ENCODE data around the gene LY9.
A peak's percentile ranks its signal among the peaks of the same experiment; 100 is the strongest.

The LY9 gene, protein sequence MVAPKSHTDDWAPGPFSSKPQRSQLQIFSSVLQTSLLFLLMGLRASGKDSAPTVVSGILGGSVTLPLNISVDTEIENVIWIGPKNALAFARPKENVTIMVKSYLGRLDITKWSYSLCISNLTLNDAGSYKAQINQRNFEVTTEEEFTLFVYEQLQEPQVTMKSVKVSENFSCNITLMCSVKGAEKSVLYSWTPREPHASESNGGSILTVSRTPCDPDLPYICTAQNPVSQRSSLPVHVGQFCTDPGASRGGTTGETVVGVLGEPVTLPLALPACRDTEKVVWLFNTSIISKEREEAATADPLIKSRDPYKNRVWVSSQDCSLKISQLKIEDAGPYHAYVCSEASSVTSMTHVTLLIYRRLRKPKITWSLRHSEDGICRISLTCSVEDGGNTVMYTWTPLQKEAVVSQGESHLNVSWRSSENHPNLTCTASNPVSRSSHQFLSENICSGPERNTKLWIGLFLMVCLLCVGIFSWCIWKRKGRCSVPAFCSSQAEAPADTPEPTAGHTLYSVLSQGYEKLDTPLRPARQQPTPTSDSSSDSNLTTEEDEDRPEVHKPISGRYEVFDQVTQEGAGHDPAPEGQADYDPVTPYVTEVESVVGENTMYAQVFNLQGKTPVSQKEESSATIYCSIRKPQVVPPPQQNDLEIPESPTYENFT

DNA sequence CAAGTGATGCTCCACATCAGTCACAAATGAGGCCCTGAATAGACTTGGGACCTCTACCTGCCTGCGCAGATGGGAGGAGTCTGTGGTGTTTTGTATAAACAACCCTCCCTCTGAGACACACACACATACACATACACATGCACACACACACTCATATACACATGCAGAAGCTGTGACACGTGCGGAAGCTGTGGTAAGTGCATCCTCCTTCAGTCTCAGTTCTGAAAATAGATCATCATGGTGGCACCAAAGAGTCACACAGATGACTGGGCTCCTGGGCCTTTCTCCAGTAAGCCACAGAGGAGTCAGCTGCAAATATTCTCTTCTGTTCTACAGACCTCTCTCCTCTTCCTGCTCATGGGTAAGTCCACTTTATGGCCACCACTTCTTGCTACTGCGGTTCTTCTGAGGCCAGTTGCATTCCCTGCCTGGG lies at the start of gene LY9:
TSS of gene LY9 (plus strand) at position 224 of the 433 bp plus-strand sequence. CDS start at position 238, 14 bp downstream.
- Histone ChIP-seq H3K4me3 (ENCODE audit: severe bottlenecking) (no peak within 1 kb of the TSS), H3K36me3 (ENCODE audit: low read depth) (no peaks in the 10 kb centered on the region), H3K9me3 (ENCODE audit: severe bottlenecking) (no peaks in the 10 kb centered on the region), H3K27ac (ENCODE audit: poor library complexity, severe bottlenecking) (no peak within 1 kb of the TSS), H3K4me1 (ENCODE audit: insufficient read depth, poor library complexity, severe bottlenecking) (no peaks in the 10 kb centered on the region), H3K27me3 (ENCODE audit: insufficient read depth, poor library complexity, severe bottlenecking) (no peaks in the 10 kb centered on the region)
- no peak for ATAC-seq (ENCODE audit: low read depth)
- DNase-seq (ENCODE audit: low spot score): no peak
- TF ChIP-seq, protein P1, sequence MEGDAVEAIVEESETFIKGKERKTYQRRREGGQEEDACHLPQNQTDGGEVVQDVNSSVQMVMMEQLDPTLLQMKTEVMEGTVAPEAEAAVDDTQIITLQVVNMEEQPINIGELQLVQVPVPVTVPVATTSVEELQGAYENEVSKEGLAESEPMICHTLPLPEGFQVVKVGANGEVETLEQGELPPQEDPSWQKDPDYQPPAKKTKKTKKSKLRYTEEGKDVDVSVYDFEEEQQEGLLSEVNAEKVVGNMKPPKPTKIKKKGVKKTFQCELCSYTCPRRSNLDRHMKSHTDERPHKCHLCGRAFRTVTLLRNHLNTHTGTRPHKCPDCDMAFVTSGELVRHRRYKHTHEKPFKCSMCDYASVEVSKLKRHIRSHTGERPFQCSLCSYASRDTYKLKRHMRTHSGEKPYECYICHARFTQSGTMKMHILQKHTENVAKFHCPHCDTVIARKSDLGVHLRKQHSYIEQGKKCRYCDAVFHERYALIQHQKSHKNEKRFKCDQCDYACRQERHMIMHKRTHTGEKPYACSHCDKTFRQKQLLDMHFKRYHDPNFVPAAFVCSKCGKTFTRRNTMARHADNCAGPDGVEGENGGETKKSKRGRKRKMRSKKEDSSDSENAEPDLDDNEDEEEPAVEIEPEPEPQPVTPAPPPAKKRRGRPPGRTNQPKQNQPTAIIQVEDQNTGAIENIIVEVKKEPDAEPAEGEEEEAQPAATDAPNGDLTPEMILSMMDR (IDR thresholded peaks at IDR 0.05; ENCODE audit: poor library complexity, severe bottlenecking): no peak

DNA sequence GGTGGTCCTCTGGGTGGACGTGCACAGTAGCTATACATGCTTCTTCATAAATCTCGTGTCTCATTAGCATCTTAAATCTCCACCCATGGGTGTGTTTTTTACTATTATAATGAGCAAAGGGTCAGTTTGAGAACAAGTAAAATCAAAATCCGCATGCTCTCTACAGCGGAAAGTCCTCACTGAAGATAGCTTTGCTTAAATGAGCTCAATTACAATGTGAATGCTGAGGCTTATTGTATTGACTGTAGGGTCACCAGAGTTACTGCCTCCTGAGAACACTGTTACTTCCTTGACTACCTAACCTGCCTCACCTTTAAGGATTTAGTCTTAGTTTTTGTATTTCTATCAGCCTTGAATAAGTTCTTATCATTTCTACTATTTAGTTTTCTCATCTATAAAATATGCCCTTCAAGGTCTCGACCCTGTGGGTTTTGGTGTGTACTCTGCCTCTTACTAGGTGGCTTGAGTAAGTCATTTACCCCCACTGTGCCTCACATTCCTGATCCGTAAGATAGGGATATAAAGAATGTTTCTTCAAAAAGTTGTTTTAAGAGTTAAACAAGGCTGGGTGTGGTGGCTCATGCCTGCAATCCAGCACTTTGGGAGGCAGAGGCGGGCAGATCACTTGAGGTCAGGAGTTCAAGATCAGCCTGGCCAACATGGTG lies 49.0 kb upstream of the LY9 start:
- no peaks in the 10 kb centered on the region for H3K36me3 ChIP-seq (ENCODE audit: low read depth)
- ATAC-seq (ENCODE audit: low read depth) (no peak), DNase-seq (ENCODE audit: low spot score) (no peak)
- no peaks in the 10 kb centered on the region for H3K27me3 ChIP-seq (ENCODE audit: insufficient read depth, poor library complexity, severe bottlenecking)
- peaks cover 7% of the 10 kb centered on the region for H3K4me1 ChIP-seq (ENCODE audit: insufficient read depth, poor library complexity, severe bottlenecking)
- no peaks in the 10 kb centered on the region for H3K9me3 ChIP-seq (ENCODE audit: severe bottlenecking)
- TF ChIP-seq, protein P1 (IDR thresholded peaks at IDR 0.05; ENCODE audit: poor library complexity, severe bottlenecking): no peak
- H3K27ac ChIP-seq (ENCODE audit: poor library complexity, severe bottlenecking): no peak overlapping the region
- no peak overlapping the region for H3K4me3 ChIP-seq (ENCODE audit: severe bottlenecking)

DNA sequence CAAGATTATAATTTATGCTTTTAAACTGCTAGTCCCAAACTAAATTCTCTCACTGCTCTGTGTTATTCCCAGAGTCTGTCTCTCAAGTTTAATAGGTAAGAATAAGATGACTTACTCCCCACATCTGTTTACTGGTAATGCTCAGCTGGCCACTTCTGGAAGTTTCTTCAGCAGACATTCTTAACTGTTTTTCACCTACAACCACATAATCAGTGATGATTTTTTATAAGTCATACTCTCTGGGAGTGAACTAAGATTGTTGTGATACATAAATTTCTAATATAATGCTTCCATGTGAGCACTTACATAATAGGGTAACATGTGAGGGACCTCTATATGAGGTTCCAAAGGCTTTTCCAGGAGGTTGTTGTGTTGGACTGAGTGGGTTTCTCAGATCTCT lies 48.3 kb upstream of the LY9 start:
- Histone ChIP-seq H3K4me1 (ENCODE audit: insufficient read depth, poor library complexity, severe bottlenecking) (peaks cover 7% of the 10 kb centered on the region), H3K27me3 (ENCODE audit: insufficient read depth, poor library complexity, severe bottlenecking) (no peaks in the 10 kb centered on the region), H3K9me3 (ENCODE audit: severe bottlenecking) (no peaks in the 10 kb centered on the region), H3K36me3 (ENCODE audit: low read depth) (no peaks in the 10 kb centered on the region), H3K27ac (ENCODE audit: poor library complexity, severe bottlenecking) (no peak overlapping the region), H3K4me3 (ENCODE audit: severe bottlenecking) (no peak overlapping the region)
- no peak for DNase-seq (ENCODE audit: low spot score)
- TF ChIP-seq, protein P1 (IDR thresholded peaks at IDR 0.05; ENCODE audit: poor library complexity, severe bottlenecking): no peak
- ATAC-seq (ENCODE audit: low read depth): no peak

DNA sequence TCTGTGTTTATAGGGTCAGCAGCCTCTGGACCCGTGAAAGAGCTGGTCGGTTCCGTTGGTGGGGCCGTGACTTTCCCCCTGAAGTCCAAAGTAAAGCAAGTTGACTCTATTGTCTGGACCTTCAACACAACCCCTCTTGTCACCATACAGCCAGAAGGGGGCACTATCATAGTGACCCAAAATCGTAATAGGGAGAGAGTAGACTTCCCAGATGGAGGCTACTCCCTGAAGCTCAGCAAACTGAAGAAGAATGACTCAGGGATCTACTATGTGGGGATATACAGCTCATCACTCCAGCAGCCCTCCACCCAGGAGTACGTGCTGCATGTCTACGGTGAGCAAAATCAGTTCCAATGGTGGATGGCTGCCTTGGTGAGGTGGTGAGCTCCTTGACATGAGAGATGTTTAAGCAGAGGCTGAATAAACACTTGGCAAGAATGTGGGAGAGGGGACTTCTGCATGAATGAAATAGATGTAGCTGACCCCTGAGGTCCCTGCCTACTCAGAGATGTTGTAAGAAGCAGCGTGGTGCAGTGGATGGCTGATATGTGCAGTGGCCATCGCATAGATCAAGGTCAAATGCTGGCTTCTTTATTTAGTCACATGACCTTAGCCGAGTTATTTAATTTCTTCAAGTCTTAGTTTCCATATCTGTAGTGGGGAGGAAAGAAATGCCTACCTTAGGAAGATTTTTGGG lies 47.6 kb upstream of the LY9 start:
- peak; percentile 78 for ATAC-seq (ENCODE audit: low read depth)
- Histone ChIP-seq H3K36me3 (ENCODE audit: low read depth) (no peaks in the 10 kb centered on the region), H3K4me3 (ENCODE audit: severe bottlenecking) (no peak overlapping the region), H3K9me3 (ENCODE audit: severe bottlenecking) (no peaks in the 10 kb centered on the region), H3K27me3 (ENCODE audit: insufficient read depth, poor library complexity, severe bottlenecking) (no peaks in the 10 kb centered on the region), H3K27ac (ENCODE audit: poor library complexity, severe bottlenecking) (no peak overlapping the region), H3K4me1 (ENCODE audit: insufficient read depth, poor library complexity, severe bottlenecking) (peaks cover 7% of the 10 kb centered on the region)
- no peak for DNase-seq (ENCODE audit: low spot score)
- TF ChIP-seq, protein P1 (IDR thresholded peaks at IDR 0.05; ENCODE audit: poor library complexity, severe bottlenecking): peak; percentile 16
